Activated gamma-delta T cell treated with Interleukin-2 at 50 U/mL for 16 hours (primary cell): Measurements from ENCODE around the gene TBCA.

Source experiments
- DNase-seq: peaks from one replicate; pipeline ENCODE4 v3.0.0-alpha.2; 2020

Gene TBCA

GRCh38 chr5:77641397-77641943 lies 134.7 kb downstream of the TBCA start:
- no peak for DNase-seq
